HG03457 (cell line): ENCODE measurements around the gene GDI1.
A peak's percentile ranks its signal among the peaks of the same experiment; 100 is the strongest.

Experiments
- ATAC-seq: cut with Tn5 transposase; IDR thresholded peaks from one replicate; pipeline ENCODE4 v1.9.1; 2021; ENCODE audit warnings: moderate number of reproducible peaks; ENCODE audit not compliant: unreplicated experiment

The GDI1 gene

GRCh38 chrX:154408659-154409221, 28.2 kb upstream of the GDI1 start:
- ATAC-seq, result no peak

GRCh38 chrX:154409222-154409871, 27.6 kb upstream of the GDI1 start, which contains the start of gene DNASE1L1:
TSS of gene DNASE1L1 (minus strand) at chrX:154409254. CDS start at chrX:154405568, 3,686 bp downstream.
- ATAC-seq, result no peak

- no peak for ATAC-seq
These were observed 25.0 kb upstream of the GDI1 start for GRCh38 chrX:154411981-154412340.

GRCh38 chrX:154412468-154412867, 24.5 kb upstream of the GDI1 start:
- no peak for ATAC-seq

GRCh38 chrX:154413142-154413541, 23.8 kb upstream of the GDI1 start:
- no peak for ATAC-seq

GRCh38 chrX:154417157-154417556, 19.8 kb upstream of the GDI1 start:
- no peak for ATAC-seq

GRCh38 chrX:154419189-154419588, 17.8 kb upstream of the GDI1 start:
- ATAC-seq, result no peak

GRCh38 chrX:154419688-154420401, 17.1 kb upstream of the GDI1 start:
- ATAC-seq, result no peak

- no peak for ATAC-seq
These were observed 16.6 kb upstream of the GDI1 start for GRCh38 chrX:154420402-154420756.

- no peak for ATAC-seq
These were observed 9.8 kb upstream of the GDI1 start for GRCh38 chrX:154426916-154427770.

GRCh38 chrX:154428176-154429171, 8.5 kb upstream of the GDI1 start, which contains the start of gene ATP6AP1:
TSS of gene ATP6AP1 (plus strand) at chrX:154428677. CDS start at chrX:154428693, 16 bp downstream.
- ATAC-seq, result peak; percentile 90

- no peak for ATAC-seq
These were observed 7.2 kb upstream of the GDI1 start for GRCh38 chrX:154429711-154430110.

- no peak for ATAC-seq
These were observed 6.5 kb upstream of the GDI1 start for GRCh38 chrX:154430479-154430878.

- no peak for ATAC-seq
These were observed 6.0 kb upstream of the GDI1 start for GRCh38 chrX:154430916-154431315.

- ATAC-seq, result no peak
These were observed 5.6 kb upstream of the GDI1 start for GRCh38 chrX:154431341-154431740.

- ATAC-seq, result no peak
These were observed 4.7 kb upstream of the GDI1 start for GRCh38 chrX:154432210-154432609.

GRCh38 chrX:154433605-154434004, 3.3 kb upstream of the GDI1 start:
- ATAC-seq, result no peak

GRCh38 chrX:154434394-154435168, 2.4 kb upstream of the GDI1 start:
- ATAC-seq, result no peak

- ATAC-seq, result no peak
These were observed 1.7 kb upstream of the GDI1 start for GRCh38 chrX:154435171-154435733.
